Ovary (tissue), 9 donors: ENCODE data around the gene WDR55. TPM values are rescaled to one million over a fixed set of nuclear protein-coding genes. Genes with fewer than 3 reads are reported as not detected.
A peak's percentile ranks its signal among the peaks of the same experiment; 100 is the strongest.

Source experiments
- DNase-seq, 5 donors: peaks; one replicate each; pipeline ENCODE4 v3.0.0-alpha.2; 2019 to 2020
- H3K27ac ChIP-seq, 2 donors: fragments of 200-600 bp; one replicate each; pipeline versions ENCODE4 v1.5.1 to v1.8.0; 2019 to 2022
- H3K27me3 ChIP-seq: fragments of 200-600 bp; one replicate; pipeline ENCODE4 v1.8.0; 2022
- H3K36me3 ChIP-seq: fragments of 200-600 bp; sonication (generic); one replicate; pipeline ENCODE4 v1.5.1; 2019
- H3K4me1 ChIP-seq: one replicate; pipeline ENCODE4 v1.8.1; 2013; ENCODE audit warnings: mild to moderate bottlenecking, moderate library complexity; ENCODE audit not compliant: insufficient read depth
- H3K4me3 ChIP-seq: fragments of 200-600 bp; sonication (generic); one replicate; pipeline ENCODE4 v1.5.1; 2017
- H3K9me3 ChIP-seq, 2 donors: fragments of 200-600 bp in 1 of 2; sonication (generic) in 1 of 2; one replicate each; pipeline versions ENCODE4 v1.5.1 to v1.8.1; 2013 to 2019; ENCODE audit warnings: mild to moderate bottlenecking in 1 of 2, moderate library complexity in 1 of 2
- EP300 ChIP-seq: sonication (generic); formaldehyde crosslinking; IDR thresholded peaks from one replicate; pipeline ENCODE4 v1.6.1; 2017; ENCODE audit warnings: antibody characterized with exemption
- POLR2A ChIP-seq: fragments of 450-650 bp; IDR thresholded peaks from one replicate; pipeline ENCODE4 v1.6.1; 2017; ENCODE audit warnings: antibody characterized with exemption, mild to moderate bottlenecking, moderate library complexity
- WGBS, 3 donors: extraction: QIAGEN DNeasy Blood & Tissue Kit in 1 of 3; methylation state at CpG; one replicate each; pipeline versions ENCODE4 v1.1.5 to v1.1.7; 2013 to 2017; 5-methylcytosine and 5-hydroxymethylcytosine counted together
- intact Hi-C, 4 donors: fragments of 100-400 bp; cut with DNase I; formaldehyde crosslinking; loops; one replicate each; pipeline versions ENCODE4 v1.11.0 to v1.15.1; 2022 to 2023
- polyA plus RNA-seq, 2 donors: library from polyadenylated mRNA; stranded (reverse); fragments of 200-250 nt in 1 of 2; fragments of 350-450 nt in 1 of 2; fragmentation: Illumina TruSeq in 1 of 2; extraction: RNeasy Lipid Tissue Mini Kit (QIAGEN cat#74804) in 1 of 2; gene quantifications; one replicate each; pipeline ENCODE4 v1.2.3, GENCODE V29; 2013 to 2014
- total RNA-seq, 7 donors: library from RNA; depleted of rRNA in 2 of 7; stranded (reverse); fragments of >200 nt in 2 of 7; fragmentation: NEBNext Ultra II Directional in 3 of 7; extraction: Animal tissue kit (Norgen Biotek cat#: 25700) in 3 of 7; gene quantifications; one replicate each; pipeline versions ENCODE4 v1.1.0 to v1.2.4, GENCODE V29; 2016 to 2023
- TF ChIP-seq, protein P1 (sequence below), 3 donors: fragments of 450-650 bp in 2 of 3; fragments of 200-600 bp in 1 of 3; IDR thresholded peaks; one replicate each; pipeline versions ENCODE4 v1.5.1 to v1.8.0; 2016 to 2022; ENCODE audit warnings: antibody characterized with exemption in 3 of 3, mild to moderate bottlenecking in 1 of 3
- donor health status: DM: no; HTN: no; CAD: no; lungs with moderate emphysema.
- donor health status: DM: no; HTN: no; CAD: no.
- donor health status: Bipolar disorder and iron deficiency.
- donor health status: DM: yes; HTN: yes; CAD: no.
- donor health status: DM: no; HTN: no; CAD: no.
- donor health status: DM: yes; HTN: yes; CAD: no.

WDR55 gene
- total and polyA plus RNA-seq, 9 donors: 9.1 to 16.6 (median 12.3) TPM

GRCh38 chr5:140632366-140633020, 32.2 kb upstream of the WDR55 start:
- intact Hi-C loops: loop anchor here in 1 of 4 donors (10.0 kb wide), 2 partner anchors 68 to 258 kb away; partner anchors contain the start of genes APBB3 and SLC35A4
- Histone ChIP-seq H3K4me1 (peaks cover 2% of the 10 kb centered on the region), H3K27me3 (no peaks in the 10 kb centered on the region), H3K36me3 (no peaks in the 10 kb centered on the region), H3K4me3 (peak overlapping the region; percentile 46), H3K27ac (peak overlapping the region; percentile 61 to 62), H3K9me3 (no peaks in the 10 kb centered on the region)
- 0 to 2% (median 1%) methylated on average over 34 to 51 of the region's 51 CpGs for WGBS, 3 donors
- DNase-seq: peak; percentile 52 to 67 (median 57)
- TF ChIP-seq, protein P1, sequence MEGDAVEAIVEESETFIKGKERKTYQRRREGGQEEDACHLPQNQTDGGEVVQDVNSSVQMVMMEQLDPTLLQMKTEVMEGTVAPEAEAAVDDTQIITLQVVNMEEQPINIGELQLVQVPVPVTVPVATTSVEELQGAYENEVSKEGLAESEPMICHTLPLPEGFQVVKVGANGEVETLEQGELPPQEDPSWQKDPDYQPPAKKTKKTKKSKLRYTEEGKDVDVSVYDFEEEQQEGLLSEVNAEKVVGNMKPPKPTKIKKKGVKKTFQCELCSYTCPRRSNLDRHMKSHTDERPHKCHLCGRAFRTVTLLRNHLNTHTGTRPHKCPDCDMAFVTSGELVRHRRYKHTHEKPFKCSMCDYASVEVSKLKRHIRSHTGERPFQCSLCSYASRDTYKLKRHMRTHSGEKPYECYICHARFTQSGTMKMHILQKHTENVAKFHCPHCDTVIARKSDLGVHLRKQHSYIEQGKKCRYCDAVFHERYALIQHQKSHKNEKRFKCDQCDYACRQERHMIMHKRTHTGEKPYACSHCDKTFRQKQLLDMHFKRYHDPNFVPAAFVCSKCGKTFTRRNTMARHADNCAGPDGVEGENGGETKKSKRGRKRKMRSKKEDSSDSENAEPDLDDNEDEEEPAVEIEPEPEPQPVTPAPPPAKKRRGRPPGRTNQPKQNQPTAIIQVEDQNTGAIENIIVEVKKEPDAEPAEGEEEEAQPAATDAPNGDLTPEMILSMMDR (IDR thresholded peaks at IDR 0.05): no peak
- TF ChIP-seq EP300 (no peak), POLR2A (no peak)

GRCh38 chr5:140633021-140633471, 31.7 kb upstream of the WDR55 start, which contains the start of gene CD14:
TSS of gene CD14 (minus strand) at chr5:140633175. CDS start at chr5:140633071, 104 bp downstream.
- no peaks in the 10 kb centered on the region for H3K36me3 ChIP-seq
- DNase-seq: peak in 2 of 5 donors; percentile 46 to 51
- intact Hi-C loops: loop anchor here in 1 of 4 donors (10.0 kb wide), 2 partner anchors 68 to 258 kb away; partner anchors contain the start of genes APBB3 and SLC35A4

DNA sequence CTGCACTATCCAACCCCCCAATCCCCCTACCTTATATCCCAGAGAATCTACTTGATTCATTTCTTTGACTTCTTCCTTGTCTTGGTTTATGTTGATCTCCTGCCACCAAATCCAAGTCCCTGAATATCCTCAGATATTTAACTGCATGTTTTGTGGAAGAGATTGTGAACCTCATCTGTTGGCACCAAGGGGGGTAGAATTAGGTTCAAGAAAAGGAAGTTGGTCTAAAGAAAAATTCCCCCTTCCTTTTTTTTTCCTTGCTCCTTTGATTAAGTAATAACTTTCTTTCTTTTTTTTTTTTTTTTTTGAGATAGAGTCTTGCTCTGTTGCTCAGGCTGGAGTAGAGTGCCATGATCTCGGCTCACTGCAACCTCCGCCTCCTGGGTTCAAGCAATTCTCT, 31.2 kb upstream of the WDR55 start:
- no peaks in the 10 kb centered on the region for H3K27me3 ChIP-seq
- H3K4me3 ChIP-seq: no peak overlapping the region
- H3K4me1 ChIP-seq: peaks cover 2% of the 10 kb centered on the region
- TF ChIP-seq, protein P1 (IDR thresholded peaks at IDR 0.05): no peak
- TF ChIP-seq EP300: no peak
- TF ChIP-seq POLR2A: no peak
- intact Hi-C loops: loop anchor here in 1 of 4 donors (10.0 kb wide), 2 partner anchors 69 to 259 kb away; partner anchors contain the start of genes APBB3 and SLC35A4
- no peak for DNase-seq
- no peaks in the 10 kb centered on the region for H3K9me3 ChIP-seq
- 90 to 98% (median 94%) methylated on average over 2 of the region's 2 CpGs for WGBS, 3 donors
- no peaks in the 10 kb centered on the region for H3K36me3 ChIP-seq
- peak overlapping the region in 1 of 2 donors; percentile 62 for H3K27ac ChIP-seq

More at GRCh38 chr5:140633021-140633471, 31.7 kb upstream of the WDR55 start, which contains the start of gene CD14:
- H3K4me1 ChIP-seq: peaks cover 2% of the 10 kb centered on the region
- WGBS, 3 donors: 14 to 19% (median 15%) methylated on average over 16 of the region's 16 CpGs
- no peaks in the 10 kb centered on the region for H3K9me3 ChIP-seq
- no peaks in the 10 kb centered on the region for H3K27me3 ChIP-seq
- peak within 1 kb of the TSS; percentile 61 to 62 for H3K27ac ChIP-seq
- TF ChIP-seq POLR2A (no peak), EP300 (no peak)
- TF ChIP-seq, protein P1 (IDR thresholded peaks at IDR 0.05): no peak
- peak within 1 kb of the TSS; percentile 46 for H3K4me3 ChIP-seq

GRCh38 chr5:140634103-140634502, 30.6 kb upstream of the WDR55 start:
- no peak overlapping the region for H3K27ac ChIP-seq
- H3K4me1 ChIP-seq: peaks cover 2% of the 10 kb centered on the region
- 63 to 64% (median 64%) methylated on average over 3 of the region's 3 CpGs for WGBS, 3 donors
- no peak for DNase-seq
- no peak overlapping the region for H3K4me3 ChIP-seq
- no peaks in the 10 kb centered on the region for H3K36me3 ChIP-seq
- H3K9me3 ChIP-seq: no peaks in the 10 kb centered on the region
- TF ChIP-seq, protein P1 (IDR thresholded peaks at IDR 0.05): no peak
- TF ChIP-seq EP300: no peak
- no peak for TF ChIP-seq POLR2A
- intact Hi-C loops: loop anchor here in 1 of 4 donors (10.0 kb wide), 2 partner anchors 69 to 259 kb away; partner anchors contain the start of genes APBB3 and SLC35A4
- H3K27me3 ChIP-seq: no peaks in the 10 kb centered on the region
